ENCODE data around the gene DHRS7B.
A peak's percentile ranks its signal among the peaks of the same experiment; 100 is the strongest.
"Not testable (repeated sequence)": the region's sequence is repeated elsewhere in the genome, so short reads cannot be mapped to it uniquely, and the experiment has no call there.

The DHRS7B gene

DNA sequence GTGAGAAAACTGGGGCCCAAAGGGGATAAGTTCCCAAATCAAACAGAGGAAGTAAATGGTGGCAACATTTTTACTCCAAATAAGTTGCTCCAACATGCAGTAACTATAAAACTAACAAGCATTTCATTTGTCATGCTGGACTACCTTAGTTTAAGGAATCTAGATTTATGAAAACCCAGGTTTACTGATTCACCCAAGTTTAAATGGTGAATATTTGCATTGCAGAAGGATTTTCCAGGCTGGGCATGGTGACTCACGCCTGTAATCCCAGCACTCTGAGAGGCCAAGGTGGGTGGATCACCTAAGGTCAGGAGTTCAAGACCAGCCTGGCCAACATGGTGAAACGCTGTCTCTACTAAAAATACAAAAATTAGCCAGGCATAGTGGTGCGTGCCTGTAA is 17.5 kb downstream of the DHRS7B start:
- H3K4me3 ChIP-seq, H3K27ac ChIP-seq: not testable (repeated sequence)

DNA sequence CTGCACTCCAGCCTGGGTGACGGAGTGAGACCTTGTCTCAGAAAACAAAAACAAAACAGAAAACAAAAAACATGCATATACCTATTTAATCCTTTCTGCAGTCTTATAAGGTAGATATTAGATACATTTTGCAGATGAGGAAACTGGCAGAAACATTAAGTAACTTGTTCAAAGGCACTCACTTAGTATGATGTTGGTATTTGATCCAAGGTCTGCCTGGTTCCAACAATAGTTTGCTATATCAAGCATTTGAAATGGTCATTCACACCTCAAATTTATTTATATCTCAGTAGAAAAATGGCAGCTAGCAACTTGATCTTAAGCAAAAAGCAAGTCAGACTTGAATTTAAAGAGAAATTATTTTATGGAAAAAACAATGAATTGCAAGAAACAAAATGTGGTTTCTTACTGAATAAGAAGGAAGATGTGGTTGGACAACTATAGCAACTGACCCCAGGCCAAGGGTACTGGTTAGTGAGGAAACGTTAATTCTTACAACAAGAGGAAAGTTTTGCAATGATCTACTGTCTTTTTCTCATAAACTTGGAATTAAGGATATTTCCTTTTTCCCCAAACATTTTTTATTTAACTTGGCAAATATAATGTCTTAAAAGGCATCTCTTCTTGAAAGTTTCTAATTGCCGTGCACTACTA is 19.7 kb downstream of the DHRS7B start:
- no peak overlapping the region for H3K27ac ChIP-seq
- H3K4me3 ChIP-seq: no peak overlapping the region

DNA sequence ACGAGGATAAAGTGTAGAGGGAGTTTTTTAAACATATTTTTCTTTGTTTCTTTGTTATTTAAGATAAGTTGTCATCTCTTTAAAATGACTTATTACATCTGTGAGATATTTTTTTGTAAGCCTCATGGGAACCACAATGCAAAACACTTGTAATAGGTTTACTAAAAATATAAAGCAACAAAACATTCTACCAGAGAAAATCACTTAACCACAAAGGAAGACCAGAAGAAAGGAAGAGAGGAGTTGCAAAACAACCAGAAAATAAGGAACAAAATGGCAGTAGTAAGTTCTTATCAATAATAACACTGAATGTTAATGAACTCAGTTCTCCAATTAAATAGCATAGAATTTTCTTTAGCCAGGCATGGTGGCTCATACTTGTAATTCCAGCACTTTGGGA is 22.9 kb downstream of the DHRS7B start:
- no peak overlapping the region for H3K4me3 ChIP-seq
- H3K27ac ChIP-seq: no peak overlapping the region

DNA sequence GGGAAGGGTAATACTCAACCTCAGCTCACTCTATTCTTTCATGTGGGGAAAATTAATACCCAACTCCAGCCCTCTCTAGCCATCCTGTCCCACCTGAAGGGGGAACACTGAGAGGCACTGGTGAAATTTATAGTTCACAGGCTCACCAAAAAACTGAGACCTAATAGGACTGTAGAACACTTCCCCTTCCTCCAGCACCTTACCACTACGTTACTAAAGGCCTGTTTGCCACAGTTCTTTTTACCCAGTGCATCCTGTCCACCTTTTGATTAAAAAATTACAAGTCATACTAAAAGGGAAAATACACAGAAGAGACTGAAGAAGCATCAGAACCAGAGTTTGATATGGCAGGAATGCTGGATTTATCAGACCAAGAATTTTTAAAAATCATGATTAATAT is 26.0 kb downstream of the DHRS7B start:
- Histone ChIP-seq H3K4me3 (no peak overlapping the region), H3K27ac (no peak overlapping the region)

DNA sequence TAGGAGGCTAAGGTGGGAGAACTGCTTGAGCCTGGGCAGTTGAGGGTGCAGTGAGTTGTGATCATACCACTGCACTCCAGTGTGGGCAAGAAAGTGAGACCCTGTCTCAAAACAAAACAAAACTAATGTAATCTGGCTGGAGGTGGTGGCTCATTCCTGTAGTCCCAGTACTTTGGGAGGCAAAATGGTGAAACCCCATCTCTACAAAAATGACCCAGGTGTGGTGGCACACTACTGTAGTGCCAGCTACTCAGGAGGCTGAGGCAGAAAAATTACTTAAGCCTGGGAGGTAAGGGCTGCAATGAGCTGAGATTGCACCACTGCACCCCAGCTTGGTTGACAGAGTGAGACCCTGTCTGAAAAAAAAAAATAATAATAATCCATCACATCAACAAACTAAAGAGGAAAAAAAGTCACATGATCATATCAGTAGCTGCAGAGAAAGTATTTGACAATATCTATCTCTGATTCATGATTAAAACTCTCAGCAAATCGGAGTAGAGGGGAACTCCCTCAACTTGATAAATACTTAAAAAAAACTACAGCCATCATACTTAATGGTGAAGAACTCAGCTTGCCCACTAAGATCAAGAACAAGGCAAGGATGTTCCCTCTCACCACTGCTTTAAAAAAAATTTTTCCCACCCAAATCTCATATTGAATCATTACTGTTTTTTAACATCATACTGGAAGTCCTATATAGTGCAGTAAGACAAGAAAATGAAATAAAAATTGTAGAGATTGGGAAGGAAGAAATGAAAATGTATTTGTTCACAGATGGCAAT is 31.0 kb downstream of the DHRS7B start:
- no peak overlapping the region for H3K27ac ChIP-seq
- H3K4me3 ChIP-seq: no peak overlapping the region

DNA sequence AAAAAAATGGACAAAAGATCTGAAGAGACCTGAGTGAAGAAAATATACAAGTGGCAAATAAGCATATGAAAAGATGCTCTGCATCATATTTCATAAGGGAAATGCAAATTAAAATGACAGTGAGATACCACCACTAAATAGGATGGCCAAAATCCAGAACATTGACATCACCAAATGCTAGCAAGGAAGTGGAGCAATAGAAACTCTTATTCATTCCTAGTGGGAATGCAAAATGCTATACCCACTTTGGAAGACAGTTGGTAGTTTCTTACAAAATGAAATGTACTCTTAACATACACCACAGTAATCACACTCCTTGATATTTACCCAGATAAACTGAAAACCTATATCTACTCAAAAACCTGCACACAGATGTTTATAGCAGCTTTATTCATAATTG is 33.6 kb downstream of the DHRS7B start:
- H3K27ac ChIP-seq: peak overlapping the region in 3 of 21 experiments; percentile 70 to 80 (median 74)
- H3K4me3 ChIP-seq: no peak overlapping the region

DNA sequence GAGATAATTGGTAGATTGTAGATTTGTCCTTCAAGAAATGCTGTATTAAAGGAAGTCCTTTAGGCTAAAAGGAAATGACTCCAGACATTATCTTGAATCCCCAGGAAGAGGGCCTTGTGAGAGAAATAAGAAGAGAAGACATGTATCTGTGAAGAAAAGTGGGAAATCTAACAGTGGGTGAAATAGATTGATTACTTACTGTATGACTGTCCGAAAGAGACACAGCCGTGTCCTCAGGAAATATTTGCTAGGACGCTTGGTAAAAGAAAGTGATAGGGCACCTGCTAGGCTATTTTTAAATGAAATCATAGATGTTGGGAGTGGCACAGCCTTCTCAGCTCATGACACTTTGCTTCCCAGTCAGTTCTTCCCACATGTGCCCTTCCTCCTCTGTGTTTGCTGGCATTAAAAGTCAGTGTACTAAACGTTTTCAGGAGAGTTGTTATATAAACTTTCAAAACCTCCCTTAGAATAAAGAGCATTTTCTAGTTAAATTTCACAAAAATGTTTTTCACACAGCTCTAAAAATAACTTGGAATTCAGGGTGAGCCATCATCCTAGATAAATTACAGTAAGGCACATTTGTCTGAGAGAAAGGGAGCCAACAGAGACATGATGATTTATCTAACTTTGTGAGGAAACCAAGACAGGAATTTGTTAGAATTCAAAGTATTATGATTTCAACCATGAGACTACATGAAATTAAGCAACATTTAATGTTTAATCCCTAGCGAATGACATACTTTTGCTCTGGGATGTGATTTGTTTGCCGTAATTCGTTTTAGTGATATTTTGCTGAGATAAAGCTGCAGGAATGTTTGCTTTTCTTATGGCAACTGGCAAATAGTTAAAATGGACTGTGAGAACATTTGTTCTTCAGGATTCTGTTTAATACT is 35.0 kb downstream of the DHRS7B start:
- Histone ChIP-seq H3K4me3 (no peak overlapping the region), H3K27ac (peak overlapping the region in 10 of 21 experiments; percentile 17 to 83 (median 45))

DNA sequence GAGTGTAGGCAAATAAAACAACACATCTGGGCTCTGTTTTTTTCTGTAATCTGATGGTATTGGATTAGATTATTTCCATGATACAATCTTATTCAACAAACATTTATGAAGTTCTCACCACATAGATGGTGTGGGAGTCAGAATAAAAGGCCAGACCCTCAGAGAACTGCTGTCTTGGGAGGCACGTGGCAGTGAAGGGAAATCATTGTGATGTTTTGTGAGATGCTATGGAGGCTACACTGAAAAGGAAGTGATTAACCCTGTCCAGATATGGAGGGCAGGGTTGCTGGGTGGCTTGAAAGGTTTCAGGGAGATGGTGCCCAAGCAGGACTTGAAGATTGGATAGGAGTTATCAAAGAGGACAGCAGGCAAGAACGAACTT is 35.6 kb downstream of the DHRS7B start:
- no peak overlapping the region for H3K4me3 ChIP-seq
- peak overlapping the region in 11 of 21 experiments; percentile 11 to 83 (median 56) for H3K27ac ChIP-seq

DNA sequence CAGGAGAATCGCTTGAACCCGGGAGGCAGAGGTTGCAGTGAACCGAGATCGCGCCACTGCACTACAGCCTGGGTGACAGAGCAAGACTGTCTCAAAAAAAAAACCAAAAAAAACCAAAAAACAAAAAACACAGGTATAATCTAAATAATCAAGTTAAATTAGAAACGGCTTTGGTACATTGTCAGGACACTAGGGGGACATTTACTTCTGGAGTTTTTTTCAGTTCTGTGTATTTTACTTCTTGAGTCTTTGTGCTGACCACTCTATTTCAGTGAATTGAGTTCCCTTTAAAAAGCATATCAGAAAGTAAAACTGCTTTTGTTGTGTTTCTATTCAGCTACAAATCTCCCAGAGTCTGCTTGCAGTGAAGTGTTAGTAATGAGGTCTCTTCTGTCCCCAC is 36.3 kb downstream of the DHRS7B start:
- Histone ChIP-seq H3K4me3 (no peak overlapping the region), H3K27ac (peak overlapping the region in 11 of 21 experiments; percentile 11 to 83 (median 56))

DNA sequence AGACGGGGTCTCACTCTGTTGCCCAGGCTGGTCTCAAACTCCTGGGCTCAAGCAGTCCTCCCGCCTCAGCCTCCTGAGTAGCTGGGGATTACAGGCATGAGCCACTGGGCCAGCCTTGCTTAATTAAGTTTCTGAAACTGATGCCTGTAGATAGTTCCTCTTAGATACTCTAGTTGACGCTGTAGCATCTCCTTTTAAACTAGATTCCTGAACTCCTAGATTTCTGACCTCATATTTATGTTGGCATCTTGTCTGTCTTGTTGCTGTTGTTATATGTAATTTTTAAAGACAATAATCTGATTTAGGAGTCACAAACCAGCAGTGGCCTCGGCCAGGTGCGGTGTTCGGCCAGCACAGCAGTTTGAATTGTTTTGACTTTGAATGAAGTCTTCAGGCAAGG is 37.5 kb downstream of the DHRS7B start:
- H3K4me3 ChIP-seq: no peak overlapping the region
- H3K27ac ChIP-seq: peak overlapping the region in 4 of 21 experiments; percentile 6 to 84 (median 84)

DNA sequence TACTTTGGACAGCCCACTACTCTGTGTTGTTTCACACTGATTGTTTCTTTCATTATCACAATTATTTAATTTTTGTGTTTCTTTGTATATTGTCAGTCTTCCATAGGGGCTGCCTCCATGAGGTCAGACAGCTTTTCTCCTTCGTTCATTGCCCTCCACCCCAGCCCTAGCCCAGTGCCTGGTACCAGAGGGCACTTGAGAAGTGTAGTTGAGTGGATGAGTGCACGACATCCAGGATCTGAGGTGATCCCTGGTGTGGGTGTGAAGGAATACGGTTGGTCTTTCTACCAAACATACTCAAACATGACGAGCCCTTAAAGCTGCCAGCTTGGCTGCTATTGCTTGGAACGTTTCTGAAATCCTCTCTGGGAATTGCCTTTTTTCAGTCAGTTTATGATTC is 37.9 kb downstream of the DHRS7B start:
- peak overlapping the region in 4 of 21 experiments; percentile 26 to 84 (median 84) for H3K27ac ChIP-seq

DNA sequence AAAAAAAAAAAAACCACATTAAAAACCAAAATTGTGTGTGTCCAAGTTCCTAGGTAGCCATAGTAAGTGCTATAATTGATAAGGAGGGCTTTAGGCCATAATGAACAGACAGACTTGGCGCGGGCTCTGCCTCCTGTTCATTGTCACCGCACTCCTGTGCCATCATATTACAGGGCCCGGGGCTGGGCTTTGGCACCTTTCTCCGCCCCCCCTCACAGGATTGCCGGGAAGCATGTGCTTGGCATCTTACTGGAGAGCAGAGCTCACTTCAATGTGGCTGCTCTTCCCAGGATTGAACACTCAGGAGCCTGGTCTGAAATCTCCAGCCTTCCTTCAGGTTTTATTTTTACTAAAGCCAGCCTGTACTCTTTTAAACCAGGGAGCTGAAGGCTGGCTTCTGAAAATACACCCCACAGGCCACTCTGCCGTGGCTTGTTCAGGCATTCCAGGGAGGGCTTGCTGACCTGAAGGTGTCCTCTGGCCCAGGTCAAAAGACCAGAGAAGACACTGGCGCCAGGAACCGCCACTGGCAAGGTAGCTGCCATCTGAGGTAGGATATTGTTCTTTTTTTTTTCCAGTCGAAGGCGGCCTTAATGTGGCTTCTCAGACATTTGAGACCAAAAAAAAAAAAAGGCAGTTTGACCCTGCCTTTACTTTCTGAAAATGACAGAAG is 39.3 kb downstream of the DHRS7B start:
- H3K27ac ChIP-seq: peak overlapping the region in 15 of 21 experiments; percentile 3 to 84 (median 71)
- no peak overlapping the region for H3K4me3 ChIP-seq

More for the DNA sequence above, 37.9 kb downstream of the DHRS7B start:
- no peak overlapping the region for H3K4me3 ChIP-seq

DNA sequence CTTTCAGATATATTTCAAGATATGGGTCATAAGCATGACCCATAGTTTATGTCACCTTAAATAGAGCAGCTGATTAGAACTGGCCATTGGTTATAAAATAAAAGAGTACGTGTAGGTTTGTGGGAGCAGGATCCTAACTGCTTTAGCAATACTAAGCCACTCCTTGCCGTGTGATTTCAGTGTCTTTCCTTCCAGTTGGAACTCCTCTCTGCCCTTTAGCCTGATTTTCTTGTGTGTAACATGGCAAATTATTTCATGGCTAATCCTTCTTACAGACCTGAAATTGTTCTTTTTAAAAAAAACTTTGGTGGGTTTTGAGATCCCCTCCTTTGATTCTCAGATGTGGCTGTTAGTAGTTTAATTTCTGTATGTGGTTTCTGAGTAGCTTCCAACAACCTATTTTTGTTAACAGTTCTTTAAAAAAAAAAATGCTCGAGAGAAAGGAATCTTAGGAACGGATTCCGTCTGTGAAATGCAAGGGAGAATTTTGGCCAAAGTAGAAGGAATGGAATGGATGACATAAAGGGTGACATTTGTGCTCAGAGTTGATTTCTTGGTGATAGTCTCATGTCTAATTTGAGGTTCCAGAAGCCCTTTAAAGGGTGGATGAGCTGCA is 39.9 kb downstream of the DHRS7B start:
- H3K27ac ChIP-seq: peak overlapping the region in 16 of 21 experiments; percentile 3 to 84 (median 68)
- H3K4me3 ChIP-seq: no peak overlapping the region

DNA sequence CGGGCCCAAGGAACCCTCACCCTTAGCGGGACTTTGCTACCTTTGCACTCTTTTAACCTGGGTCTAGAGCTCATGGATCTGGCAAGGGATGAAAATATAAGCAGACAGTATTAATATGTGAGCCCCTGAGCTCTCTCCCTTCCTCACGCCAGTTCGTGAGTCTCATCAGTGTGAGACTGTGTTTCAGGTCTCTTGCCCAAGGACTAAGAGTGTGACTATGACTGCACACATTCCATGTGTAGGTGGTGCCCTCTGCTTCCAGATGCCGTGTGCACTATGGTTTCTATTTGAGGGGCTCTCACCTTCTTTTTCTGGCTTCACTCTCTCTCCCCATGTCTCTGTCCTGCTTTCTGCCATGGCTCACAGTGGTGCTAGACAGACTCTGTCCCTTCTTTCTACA is 40.5 kb downstream of the DHRS7B start:
- no peak overlapping the region for H3K4me3 ChIP-seq
- H3K27ac ChIP-seq: peak overlapping the region in 12 of 21 experiments; percentile 8 to 84 (median 72)

DNA sequence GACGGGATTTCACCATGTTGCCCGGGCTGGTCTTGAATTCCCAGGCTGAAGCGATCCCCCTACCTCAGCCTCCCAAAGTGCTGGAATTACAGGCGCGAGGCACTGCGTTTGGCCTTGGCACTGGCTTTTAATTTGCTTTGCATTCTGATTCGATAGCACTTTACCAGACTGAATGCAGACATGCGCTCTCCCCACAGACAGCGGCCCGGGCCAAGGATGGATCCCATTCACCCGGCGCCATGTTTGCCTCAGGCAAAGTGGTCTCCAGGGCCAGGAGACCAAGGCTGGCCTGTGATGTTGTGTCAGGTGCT is 41.7 kb downstream of the DHRS7B start:
- Histone ChIP-seq H3K27ac (peak overlapping the region in 3 of 21 experiments; percentile 53 to 84 (median 82)), H3K4me3 (no peak overlapping the region)

DNA sequence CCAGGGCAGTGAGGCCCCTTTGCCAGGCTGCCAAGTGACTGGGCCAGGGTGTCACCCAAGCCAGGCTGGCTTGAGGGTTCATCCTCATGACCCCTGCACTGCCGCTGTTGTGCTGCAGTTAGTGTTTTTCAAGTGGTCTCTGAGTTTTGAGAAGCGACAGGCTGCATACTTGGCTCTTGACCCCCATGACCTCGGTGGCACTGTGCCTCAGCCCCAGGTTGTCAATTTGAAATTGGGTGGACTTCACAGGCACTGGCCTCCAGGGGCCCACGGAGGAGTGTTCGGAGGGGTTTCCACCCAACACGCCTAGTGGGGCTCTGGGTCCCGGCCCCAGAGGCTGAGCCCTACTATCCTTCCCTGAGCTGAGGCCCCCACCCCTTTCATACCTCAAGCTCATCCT is 42.7 kb downstream of the DHRS7B start:
- Histone ChIP-seq H3K27ac (peak overlapping the region in 2 of 21 experiments; percentile 57 to 59), H3K4me3 (no peak overlapping the region)

DNA sequence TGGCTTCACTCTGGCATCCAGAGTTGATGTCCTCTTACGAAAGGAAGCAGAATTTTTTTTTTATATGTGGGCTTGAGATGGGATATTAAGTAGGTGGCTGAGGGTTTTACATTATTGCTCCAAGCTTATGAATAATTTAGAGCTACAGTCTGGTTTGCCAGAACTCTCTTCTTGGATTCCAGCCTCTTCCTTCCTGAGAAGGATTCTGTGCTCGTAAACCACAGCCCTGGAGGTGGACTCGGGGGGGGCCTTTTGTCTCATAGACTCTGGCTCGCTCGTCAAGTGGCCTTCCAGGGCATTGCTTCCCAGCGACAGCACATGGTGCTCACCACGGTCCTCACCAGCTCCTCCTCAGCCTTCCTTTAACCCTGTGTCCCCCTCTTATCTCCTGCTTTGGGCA is 44.0 kb downstream of the DHRS7B start:
- Histone ChIP-seq H3K27ac (peak overlapping the region in 5 of 21 experiments; percentile 3 to 59 (median 34)), H3K4me3 (no peak overlapping the region)

DNA sequence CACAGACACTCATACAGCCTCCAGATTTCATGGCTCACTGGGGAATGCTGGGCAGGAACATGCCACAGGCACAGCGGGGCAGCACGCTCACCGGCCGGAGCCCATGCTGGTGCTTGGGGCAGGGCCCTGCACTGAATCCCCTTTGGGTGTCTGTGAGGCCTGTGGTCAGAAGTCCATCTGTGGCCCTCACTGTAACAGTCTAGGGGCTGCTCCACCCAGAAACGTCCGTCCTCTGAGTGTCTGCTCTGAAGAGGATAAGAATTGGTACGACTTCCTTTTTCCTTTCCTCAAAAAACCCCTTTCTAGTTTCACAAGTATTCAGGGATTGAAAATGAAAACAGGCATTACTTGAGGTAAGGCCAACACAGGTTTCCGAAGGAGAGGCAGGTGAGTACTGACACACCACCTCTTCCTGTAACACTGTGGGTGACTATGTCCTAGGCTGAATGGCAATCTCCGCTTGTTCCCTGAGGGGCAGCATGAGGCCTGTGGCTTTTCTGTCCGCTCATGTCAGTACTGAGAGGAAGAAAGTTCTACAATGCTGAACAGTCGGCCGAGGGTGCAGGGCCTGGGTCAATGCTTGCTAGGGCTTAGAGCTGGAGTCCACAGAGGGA is 44.7 kb downstream of the DHRS7B start:
- Histone ChIP-seq H3K4me3 (no peak overlapping the region), H3K27ac (peak overlapping the region in 7 of 21 experiments; percentile 3 to 51 (median 11))

Data from skin epidermis (tissue), 12 donors.